Muscle layer of colon (tissue), 2 donors: ENCODE data around the gene PTGDS.

Experiments used
- H3K27ac ChIP-seq: one replicate; pipeline ENCODE4 v1.7.0; 2013; ENCODE audit warnings: low read depth, mild to moderate bottlenecking, low read length, moderate library complexity
- H3K27me3 ChIP-seq, 2 donors: one replicate each; pipeline ENCODE4 v1.7.0; 2013; ENCODE audit warnings: low read length in 2 of 2, mild to moderate bottlenecking in 2 of 2; ENCODE audit not compliant: insufficient read depth in 2 of 2, control insufficient read depth in 1 of 2
- H3K36me3 ChIP-seq: one replicate; pipeline ENCODE4 v1.7.0; 2013; ENCODE audit warnings: mild to moderate bottlenecking, low read length; ENCODE audit not compliant: insufficient read depth
- H3K4me1 ChIP-seq: one replicate; pipeline ENCODE4 v1.7.0; 2013; ENCODE audit warnings: mild to moderate bottlenecking, low read length; ENCODE audit not compliant: insufficient read depth
- H3K4me3 ChIP-seq, 2 donors: one replicate each; pipeline ENCODE4 v1.7.0; 2013; ENCODE audit warnings: low read length in 2 of 2, low read depth in 1 of 2, mild to moderate bottlenecking in 1 of 2, moderate library complexity in 1 of 2
- H3K9ac ChIP-seq: one replicate; pipeline ENCODE4 v1.7.0; 2013; ENCODE audit warnings: low read length
- H3K9me3 ChIP-seq: one replicate; pipeline ENCODE4 v1.7.0; 2013; ENCODE audit warnings: mild to moderate bottlenecking, low read length
- donor health status: abdominal sarcoma.
- donor health status: Adenocarcinoma of cecum.

The PTGDS gene

GRCh38 chr9:137027369-137028262, 50.3 kb downstream of the PTGDS start, which contains the start of gene ABCA2:
Gene ABCA2, minus strand, starts transcription at chr9:137028237. Its CDS starts 97 bp downstream, at chr9:137028140.
- H3K9me3 ChIP-seq = no peaks in the 10 kb centered on the region
- peaks cover 27% of the 10 kb centered on the region for H3K4me1 ChIP-seq
- H3K9ac ChIP-seq = no peak within 1 kb of the TSS
- no peaks in the 10 kb centered on the region for H3K36me3 ChIP-seq
- H3K4me3 ChIP-seq = peak within 1 kb of the TSS; percentile 38 to 71
- no peaks in the 10 kb centered on the region for H3K27me3 ChIP-seq
- H3K27ac ChIP-seq = peak within 1 kb of the TSS; percentile 52

DNA sequence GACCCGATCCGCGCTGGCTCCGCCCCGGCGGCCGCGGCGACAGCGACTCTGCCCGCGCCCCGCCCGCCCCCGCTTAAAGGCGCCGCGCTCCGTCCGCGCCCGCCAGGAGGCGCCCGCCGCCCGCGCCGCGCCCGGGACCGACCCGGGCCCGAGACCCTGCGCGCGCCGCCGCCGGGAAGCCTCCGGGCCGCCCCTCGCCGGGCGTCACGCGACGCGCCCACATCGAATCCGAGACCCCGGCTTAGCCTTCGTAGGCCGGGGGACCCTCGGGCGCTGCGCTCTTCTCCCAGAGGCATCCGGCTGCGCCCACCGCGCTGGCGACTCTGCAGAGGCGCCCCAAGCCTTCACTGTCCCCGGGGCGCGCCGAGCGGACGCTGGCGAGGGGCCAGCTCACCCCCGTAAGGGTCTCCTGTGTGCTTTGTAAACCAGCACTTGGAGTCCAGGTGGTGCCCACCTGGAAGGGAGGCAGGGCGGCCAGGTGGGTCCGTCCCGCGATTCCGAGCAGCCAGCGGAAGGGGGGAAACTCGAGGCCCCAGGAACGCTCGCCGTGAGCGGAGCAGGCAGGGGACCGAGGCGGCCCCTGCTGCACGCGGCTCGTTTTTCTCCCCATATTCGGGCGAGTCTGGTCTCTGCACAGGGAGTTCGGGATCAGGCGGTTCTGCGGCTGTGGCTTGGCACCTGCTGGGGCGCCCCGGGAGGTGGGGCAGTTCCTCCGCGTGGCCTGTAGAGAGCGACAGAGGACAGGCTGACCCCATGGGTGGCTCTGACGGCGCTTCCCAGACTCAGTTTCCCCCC, 51.2 kb downstream of the PTGDS start:
- Histone ChIP-seq H3K9me3 (no peaks in the 10 kb centered on the region), H3K27ac (peak overlapping the region; percentile 52), H3K4me1 (peaks cover 27% of the 10 kb centered on the region), H3K9ac (no peak overlapping the region), H3K36me3 (no peaks in the 10 kb centered on the region), H3K4me3 (peak overlapping the region; percentile 38 to 71), H3K27me3 (no peaks in the 10 kb centered on the region)

DNA sequence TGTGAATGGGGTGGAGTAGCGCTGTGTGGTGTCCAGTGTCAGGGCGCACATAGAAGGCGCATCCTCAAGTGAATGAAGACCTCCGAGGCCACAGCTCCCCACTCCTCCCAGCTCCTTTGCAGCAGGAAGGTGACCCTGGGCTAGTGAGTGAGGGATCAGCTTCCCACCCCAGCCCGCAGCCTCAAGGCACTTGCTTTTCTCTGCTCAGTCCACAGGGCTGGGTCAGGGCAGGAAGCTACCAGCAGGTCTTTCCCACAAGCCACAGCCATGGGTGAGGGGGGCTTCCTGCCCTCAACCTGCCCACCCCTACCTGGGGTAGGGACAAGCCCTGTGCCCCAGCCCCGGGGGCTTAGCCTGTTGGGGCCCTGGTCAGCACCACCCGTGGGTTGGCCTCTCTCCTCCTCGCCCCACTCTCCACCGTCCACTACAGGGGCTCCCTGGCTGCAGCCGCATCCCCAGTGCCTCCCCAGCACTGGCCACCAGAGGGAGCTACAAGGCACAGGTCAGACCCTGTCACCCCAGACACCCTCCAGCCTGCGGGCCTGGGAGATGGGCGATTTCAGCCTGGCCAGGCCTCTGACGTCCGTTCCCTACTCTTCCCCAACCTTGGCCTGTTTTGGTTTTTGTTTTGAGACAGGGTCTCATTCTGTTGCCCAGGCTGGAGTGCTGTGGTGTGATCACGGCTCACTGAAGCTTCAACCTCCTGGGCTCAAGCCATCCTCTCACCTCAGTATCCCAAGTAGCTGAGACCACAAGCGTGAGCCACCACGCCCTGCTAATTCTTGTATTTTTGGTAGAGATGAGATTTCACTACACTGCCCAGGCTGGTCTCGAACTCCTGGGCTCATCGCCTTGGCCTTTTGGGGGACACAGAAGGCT, 52.0 kb downstream of the PTGDS start:
- Histone ChIP-seq H3K9me3 (no peaks in the 10 kb centered on the region), H3K27ac (peak overlapping the region; percentile 52), H3K27me3 (no peaks in the 10 kb centered on the region), H3K4me1 (peaks cover 27% of the 10 kb centered on the region), H3K4me3 (peak overlapping the region in 1 of 2 donors; percentile 71), H3K36me3 (no peaks in the 10 kb centered on the region), H3K9ac (no peak overlapping the region)

- Histone ChIP-seq H3K36me3 (no peaks in the 10 kb centered on the region), H3K9me3 (no peaks in the 10 kb centered on the region), H3K27me3 (peaks cover 0 to 7% of the 10 kb centered on the region in 2 donors), H3K27ac (no peak overlapping the region), H3K9ac (no peak overlapping the region), H3K4me3 (no peak overlapping the region), H3K4me1 (peaks cover 27% of the 10 kb centered on the region)
Observed at GRCh38 chr9:137030006-137030405, 52.7 kb downstream of the PTGDS start.

DNA sequence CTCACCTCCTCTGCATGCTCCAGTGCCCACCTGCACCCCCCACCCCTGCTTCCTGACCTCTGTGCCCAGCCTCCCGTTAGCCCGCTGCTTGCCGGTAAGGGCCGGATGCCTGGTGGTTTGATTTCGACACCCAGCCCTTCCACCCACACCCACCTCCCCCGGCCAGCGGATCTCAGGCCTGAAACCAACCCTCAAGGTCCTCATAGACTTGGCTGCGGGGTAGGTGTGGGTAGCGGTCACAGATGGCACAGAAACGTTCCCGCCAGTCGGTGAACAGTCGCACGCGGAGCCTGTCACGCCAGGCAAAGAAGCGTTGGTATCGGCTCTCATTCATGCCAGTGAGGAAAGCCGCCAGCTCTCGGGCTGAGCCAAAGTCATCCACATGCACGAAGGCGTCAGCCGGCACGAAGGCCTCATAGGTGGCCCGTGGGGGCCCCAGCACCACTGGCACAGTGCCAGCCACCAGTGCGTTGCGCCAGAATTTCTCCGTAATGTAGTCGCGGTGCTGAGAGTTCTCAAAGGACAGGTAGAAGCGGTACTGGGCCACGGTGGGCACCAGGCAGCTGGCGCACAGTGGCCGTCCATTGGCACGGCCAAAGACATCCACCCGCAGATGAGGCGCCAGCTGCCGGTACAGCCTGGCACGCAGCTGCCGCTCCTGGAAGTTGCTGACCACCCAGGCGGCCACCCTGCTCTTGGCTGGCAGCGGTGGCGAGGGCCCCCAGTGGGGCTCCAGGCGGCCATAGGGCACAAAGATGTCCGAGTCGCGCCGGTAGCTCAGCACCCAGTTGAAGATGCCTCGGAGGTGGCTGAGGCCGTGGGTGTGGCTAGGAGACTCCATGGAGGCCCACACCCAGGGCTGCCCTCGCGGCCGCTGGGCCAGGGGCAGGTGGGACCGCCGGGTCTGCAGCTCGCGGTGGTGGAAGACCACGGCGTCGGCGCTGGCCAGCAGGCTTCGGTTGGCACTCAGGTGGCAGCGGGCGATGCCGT, 53.5 kb downstream of the PTGDS start:
- no peaks in the 10 kb centered on the region for H3K9me3 ChIP-seq
- H3K4me3 ChIP-seq = no peak overlapping the region
- no peaks in the 10 kb centered on the region for H3K36me3 ChIP-seq
- H3K9ac ChIP-seq = no peak overlapping the region
- H3K4me1 ChIP-seq = peaks cover 27% of the 10 kb centered on the region
- H3K27me3 ChIP-seq = peaks cover 2 to 7% of the 10 kb centered on the region in 2 donors
- H3K27ac ChIP-seq = no peak overlapping the region
